Thyroid gland (tissue), 4 donors: ENCODE data around the gene FAM83B.

Experiments used
- CTCF ChIP-seq, 6 experiments: fragments of 200-600 bp in 3 of 6; fragments of 450-650 bp in 3 of 6; sonication (generic) in 3 of 6; IDR thresholded peaks; one replicate each; pipeline ENCODE4 v1.5.1; 2016 to 2019; ENCODE audit warnings: antibody characterized with exemption in 6 of 6, mild to moderate bottlenecking in 2 of 6, inconsistent platforms in 1 of 6, moderate library complexity in 1 of 6
- POLR2A ChIP-seq, 2 donors: fragments of 450-650 bp; IDR thresholded peaks; one replicate each; pipeline ENCODE4 v1.6.1; 2017; ENCODE audit warnings: antibody characterized with exemption in 2 of 2, mild to moderate bottlenecking in 2 of 2, moderate library complexity in 1 of 2

- TF ChIP-seq POLR2A (IDR thresholded peaks at IDR 0.05), result no peak
- TF ChIP-seq CTCF (IDR thresholded peaks at IDR 0.05), result no peak
Measured at GRCh38 chr6:54868556-54868955, 22.0 kb downstream of the FAM83B start.
